T47D (cell line): ENCODE results near the gene ZRANB1.

Experiments
- DNase-seq, 2 experiments: peaks; one replicate each; pipeline versions ENCODE4 v3.0.0 to v3.0.0-alpha.2; 2011 to 2012; ENCODE audit warnings: low read depth in 1 of 2, low spot score in 1 of 2
- JUND ChIP-seq: IDR thresholded peaks from 2 replicates; pipeline ENCODE4 v1.6.1; 2012; ENCODE audit warnings: low read depth
- in situ Hi-C: cut with HindIII; loops from 2 replicates; pipeline ENCODE4 v1.10.0; 2016; ENCODE audit warnings: low sequenced_read_pairs, low pct_unique_long_range_greater_than_20kb

ZRANB1 gene

DNA sequence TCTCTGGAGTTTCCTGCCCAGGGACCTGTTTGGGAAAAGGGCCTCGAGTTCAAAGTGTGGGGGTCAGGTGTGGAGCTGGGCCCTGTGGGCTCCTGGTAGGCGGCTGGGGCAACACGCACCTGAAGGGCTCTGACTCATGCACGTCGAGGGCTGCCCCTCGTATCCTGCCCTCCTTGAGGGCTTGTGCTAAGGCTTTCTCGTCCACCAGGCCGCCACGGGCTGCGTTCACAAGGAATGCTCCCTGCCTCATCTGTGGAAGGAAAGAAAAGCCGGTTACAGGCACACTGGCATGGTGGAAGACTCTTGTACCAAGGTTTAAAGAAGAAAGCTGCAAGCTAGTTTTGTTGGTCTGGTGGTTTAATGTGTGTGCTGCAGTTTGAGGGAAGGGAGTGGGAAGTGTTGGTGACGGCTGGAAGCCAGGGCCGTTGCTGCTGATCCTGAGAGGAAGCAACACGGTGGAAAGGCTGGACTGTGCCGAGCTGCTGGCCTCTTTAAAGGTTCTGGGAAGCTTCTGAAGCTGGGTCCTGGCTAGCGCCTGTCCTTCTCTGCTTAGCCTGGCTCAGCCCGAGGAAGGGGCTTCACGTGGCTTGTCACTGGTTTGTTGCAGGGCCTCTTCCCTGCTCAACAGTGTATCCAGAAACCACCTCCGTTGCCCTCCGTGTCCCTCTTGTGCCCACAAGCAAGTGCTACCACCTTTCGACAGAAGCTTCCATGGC is 52.0 kb downstream of the ZRANB1 start:
- no peak for DNase-seq
- in situ Hi-C loops: no loop called here
- TF ChIP-seq JUND: no peak

DNA sequence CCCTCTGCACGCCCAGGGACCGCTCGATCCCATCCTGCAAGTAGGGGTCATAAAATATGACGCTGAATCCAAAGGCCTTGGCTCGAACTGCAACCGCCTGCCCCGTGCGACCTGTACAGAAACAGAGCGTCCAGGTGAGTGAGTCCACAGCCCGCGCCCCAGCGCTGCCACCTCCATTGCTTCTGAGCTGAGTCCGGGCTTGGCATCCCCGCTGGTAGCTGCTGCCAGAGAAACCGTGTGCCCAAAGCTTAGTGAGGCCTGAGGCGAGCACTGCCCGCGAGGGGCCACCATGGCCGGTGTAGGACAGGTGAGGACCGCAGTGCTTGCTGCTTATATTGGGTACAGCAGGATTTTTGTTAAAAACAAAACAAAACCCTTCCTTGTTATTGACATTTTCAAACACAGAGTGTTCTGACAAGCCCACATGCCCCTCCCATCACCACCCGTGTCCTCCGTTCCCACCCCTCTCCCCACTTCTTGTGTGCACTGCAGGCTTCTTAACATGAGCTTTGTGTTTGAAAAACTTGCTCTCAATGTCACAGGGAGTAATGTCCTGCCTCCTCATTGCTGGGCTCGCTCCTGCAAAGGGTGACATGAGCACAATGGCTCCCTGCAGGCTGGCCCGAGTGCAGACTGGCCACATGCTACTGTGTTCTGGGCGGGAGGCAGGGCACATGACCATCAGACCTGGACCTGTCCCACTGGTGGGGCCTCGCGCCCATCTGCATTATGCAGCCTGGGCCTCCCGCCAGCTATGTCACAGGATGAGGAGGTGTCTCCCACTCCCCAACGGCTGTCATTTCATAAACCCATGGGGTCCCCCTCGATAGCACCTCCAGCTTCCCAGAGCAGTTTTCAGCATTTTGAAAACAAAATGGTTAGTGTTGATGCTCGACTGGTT is 52.9 kb downstream of the ZRANB1 start:
- in situ Hi-C loops: no loop called here
- TF ChIP-seq JUND: no peak
- no peak for DNase-seq

DNA sequence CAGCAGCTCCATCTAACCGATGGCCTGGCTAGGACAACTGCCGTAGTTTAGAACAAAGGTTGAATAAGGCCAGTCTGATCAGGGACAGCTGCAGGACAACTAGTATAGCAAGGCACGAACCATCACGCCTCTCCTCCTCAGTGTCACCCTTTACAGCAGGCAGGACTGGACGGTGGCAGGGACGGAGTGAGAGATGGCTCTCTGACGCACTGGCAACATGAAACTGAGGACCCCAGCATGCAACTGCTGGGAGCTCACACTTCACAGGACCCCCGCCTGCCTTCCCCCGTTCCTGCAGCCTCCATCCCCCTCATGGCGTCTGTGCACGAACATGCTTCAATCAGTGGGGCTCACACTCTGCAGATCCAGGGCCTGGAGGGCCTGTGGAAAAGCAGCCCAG is 53.7 kb downstream of the ZRANB1 start:
- TF ChIP-seq JUND: no peak
- in situ Hi-C loops: no loop called here
- DNase-seq: no peak

DNA sequence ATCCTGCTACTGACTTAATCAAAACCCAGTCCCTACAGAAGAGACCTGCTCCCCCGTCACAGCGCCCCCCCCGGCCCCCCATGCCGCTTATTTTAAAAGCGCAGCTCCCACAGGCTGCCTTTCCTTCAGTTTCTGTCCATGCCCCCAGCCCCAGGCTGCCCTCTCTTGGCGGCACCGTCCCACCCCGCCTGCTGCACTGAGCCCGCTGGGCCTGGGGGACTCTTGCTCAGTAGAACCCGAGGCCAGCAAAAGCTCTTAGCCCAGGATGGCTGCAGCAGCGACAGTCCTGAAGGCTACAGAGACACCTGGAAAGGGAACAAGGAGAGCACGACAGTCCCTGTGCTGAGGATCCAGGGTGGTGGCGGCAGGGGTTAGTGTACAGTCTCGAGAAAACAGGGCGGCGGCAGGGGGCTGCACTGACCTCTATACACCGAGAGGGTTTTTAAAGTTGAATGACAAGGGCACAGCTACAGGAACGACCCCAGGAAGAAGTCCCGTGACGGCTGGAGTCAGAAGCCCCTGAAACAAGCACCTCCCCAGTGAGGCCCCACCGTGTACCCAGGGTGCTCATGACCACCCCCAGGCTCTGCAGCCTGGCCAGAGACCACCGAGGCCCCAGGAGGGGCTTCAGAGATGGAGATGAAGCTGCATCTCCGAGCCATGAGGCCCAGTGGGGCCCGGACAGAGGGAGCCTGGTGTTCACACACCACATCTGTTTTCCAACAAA is 54.4 kb downstream of the ZRANB1 start:
- TF ChIP-seq JUND: no peak
- no peak for DNase-seq
- in situ Hi-C loops: no loop called here

DNA sequence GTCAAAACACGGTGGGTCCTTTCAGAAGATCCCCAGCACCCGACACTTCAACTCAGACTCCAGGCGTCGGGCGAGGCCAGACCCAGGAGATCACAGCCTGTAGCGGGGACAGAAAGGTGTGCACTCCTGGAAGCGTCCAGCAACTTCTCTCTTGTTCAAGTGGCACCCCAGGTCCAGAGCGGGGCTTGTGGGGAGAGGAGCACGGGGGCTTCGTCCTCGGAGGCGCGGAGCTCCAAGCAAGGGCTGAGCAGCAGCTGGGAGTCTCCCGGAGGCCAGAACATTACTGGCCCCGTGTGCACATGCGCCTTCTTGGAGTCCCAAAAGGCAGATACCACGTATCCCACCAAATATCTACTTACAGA is 54.9 kb downstream of the ZRANB1 start:
- DNase-seq: no peak
- TF ChIP-seq JUND: no peak
- in situ Hi-C loops: no loop called here

DNA sequence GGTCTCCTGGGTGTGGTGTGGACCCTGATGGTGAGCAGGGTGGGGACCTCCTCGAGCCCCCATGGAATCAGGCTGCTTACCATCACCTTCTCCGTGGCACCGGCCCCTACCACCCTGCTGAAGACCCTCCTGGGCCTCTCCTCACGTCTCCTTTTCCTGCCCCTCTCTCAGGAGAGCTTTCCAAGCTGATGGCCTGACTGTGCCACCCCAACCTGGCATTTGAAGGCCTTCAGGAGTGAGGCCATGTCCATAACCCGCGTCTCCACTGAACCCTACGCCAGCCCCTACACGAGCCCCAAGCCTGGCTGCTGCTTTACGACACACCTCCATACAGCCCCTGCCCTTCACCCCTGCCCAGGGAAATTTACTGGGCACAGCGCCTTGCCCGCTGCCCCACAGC is 55.4 kb downstream of the ZRANB1 start:
- DNase-seq: no peak
- TF ChIP-seq JUND: no peak
- in situ Hi-C loops: no loop called here

DNA sequence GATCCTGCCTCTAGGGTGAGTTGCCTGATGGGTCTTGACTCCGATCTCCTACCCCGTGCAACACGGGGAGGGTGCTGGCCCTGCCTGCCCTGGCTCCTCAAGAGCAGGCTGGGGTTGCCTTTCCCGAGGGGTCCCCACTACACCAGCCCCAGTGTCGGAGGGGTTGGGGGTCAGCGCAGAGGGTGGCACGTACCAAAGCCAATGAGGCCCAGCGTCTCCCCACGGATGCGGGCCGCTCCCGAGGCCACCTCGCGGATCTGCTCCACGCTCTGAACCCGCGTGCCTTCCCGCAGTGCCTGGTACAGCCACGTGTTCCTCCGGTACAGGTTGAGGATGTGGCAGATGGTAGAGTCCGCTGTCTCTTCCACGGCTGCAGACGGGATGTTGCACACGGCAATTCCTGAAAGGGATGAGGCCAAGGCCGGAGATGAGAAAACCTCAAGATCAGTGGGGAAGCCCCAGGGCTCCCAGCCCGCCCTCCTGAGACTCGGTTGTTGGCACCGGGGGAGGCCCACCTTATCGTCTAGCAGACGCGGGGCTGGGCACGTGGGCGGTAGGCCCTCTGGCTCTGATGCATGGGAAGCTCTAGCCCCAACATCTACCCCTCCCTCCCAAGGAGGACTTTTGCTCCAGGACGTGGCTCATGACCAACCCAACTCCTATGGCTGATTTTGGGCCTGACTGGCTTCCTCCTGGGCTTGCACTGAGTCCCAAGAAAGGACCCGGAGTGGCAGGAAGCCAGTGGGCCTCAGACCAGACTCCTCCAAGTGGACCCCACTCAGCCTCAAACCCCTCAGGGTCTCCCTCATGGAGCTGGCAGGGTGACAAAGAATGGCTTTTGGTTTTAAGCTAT is 56.1 kb downstream of the ZRANB1 start:
- in situ Hi-C loops: no loop called here
- DNase-seq: no peak

DNA sequence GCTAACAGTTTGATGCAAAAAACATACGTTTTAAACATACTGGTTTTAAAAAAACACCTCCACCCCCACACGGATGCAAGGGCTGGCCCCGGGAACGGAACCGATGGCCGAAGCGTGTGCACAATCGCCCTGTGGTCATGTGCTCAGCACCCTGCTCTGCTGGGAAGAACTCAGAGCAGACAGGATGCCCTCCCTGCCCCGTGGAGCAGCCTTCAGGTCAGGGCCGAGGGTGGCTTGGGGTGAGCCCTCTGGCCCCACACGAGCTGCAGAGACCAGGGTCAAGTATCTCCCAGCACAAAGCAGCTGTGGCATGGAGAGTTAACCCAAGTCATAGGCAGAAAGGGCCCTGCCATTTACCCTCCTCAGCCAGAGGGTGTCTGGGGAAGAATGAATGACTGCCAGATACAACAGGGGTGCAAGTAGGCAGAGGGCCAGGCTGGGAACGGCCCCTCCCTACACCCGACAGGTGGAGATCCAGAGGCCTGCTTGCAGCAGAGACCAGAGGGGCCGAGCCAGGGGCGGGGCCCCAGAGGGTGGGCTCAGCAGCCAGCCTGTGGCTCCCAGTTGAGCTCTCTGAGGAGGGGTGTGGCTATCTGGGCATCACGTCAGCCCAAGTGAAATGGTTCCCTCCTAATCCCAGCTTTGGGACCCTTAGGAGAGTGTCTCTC is 56.8 kb downstream of the ZRANB1 start:
- no peak for TF ChIP-seq JUND
- no peak for DNase-seq
- in situ Hi-C loops: no loop called here

More for the DNA sequence above, 56.1 kb downstream of the ZRANB1 start:
- no peak for TF ChIP-seq JUND

DNA sequence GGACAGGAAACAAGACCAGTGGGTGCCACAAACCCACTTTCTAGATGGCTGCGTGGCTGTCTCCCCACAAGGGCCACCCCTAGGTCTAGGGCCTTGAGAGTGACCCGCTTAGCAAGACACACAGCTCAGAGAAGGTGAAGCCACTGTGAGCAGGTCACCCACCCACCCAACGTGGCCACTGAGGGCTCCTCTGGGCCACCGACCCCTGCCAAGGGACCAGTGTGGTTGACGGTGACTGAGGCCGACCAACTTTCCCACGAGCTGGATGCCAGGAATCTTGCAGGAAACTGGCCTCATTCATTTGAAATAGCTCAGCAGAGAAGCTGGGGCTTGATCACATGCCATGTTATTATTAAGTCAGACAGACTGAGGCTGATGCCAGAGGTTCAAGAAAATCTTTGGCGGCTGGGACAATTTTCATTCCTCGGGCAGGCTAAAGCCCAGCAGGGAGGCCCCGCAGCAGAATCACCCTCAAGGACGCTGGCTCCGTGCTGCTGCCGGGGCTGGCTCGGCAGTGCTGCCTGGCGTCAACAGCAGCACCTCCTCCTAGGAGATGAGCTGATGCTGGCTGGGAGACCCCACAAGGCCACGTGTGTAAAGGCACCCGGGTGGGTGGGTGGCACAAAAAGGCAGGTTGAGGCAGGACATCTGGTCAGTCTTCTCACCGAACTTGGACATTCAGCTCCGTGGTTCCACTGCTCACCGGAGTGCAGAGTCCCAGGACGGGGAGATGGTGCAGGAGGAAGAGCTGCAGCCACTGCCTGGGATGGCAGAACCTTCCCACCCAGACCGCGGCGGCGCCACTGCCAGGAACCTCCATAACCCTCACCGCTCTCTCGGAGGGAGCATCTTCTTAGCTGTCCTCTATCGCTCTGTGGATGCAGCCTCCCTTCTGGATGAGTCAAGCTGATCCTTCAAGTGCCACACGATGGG is 57.8 kb downstream of the ZRANB1 start:
- in situ Hi-C loops: no loop called here
- no peak for TF ChIP-seq JUND
- DNase-seq: no peak

DNA sequence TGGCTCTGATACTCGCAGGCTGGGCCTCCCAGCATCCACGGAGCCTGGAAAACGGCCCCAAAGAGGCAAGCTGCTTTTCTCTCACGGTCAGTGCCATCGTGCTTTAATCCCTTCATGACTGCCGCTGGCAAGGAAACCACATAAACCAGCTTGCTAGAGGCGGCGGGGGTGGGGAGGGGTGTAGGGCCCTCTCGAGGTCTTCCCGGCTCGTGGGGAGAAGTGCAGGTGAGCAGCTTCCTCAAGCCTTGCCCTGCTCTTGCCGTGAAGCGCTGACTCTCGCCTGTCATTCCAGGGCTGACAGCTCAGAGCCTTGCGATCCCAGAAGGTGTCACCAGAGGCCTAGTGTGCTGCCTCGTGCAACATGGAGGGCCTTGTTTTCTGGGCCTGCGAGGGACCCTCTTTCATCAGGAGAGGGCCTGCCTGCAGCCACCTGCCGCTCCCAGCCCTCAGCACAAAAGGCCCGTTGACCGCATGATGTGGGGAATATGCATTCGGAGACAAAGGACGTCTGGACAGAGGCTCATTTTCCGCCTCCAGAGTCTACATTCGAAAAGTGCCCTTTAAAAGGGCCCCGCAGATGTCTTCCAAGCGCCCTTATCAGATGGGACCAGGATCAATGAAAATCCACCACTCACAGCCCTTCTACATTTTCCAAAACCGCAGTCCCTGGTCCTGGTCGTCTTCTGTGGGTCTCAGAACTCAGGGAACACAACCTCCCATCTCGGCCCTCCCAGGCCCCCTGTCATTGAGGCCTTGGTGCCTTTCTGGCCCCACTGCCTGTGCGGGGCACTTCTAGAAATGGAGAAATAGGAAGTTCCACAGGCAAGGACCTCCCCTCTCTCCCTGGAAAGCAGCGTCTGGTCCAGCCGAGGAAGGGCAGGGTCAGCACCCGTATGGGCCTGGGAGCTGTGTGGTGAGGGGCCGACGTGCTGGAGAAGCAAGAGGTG is 58.7 kb downstream of the ZRANB1 start:
- no peak for DNase-seq
- in situ Hi-C loops: no loop called here

More for the DNA sequence above, 58.7 kb downstream of the ZRANB1 start:
- TF ChIP-seq JUND: no peak
